ENCODE results near the gene PAOX. TPM values are rescaled to one million over a fixed set of nuclear protein-coding genes. Genes with fewer than 3 reads are reported as not detected.

Gene PAOX
- total and polyA plus RNA-seq, 2 of the 13 experiments (the other 11 are each of a cell fraction or from before 2014, with no cell fraction given), result 0.49 to 0.77 TPM

DNA sequence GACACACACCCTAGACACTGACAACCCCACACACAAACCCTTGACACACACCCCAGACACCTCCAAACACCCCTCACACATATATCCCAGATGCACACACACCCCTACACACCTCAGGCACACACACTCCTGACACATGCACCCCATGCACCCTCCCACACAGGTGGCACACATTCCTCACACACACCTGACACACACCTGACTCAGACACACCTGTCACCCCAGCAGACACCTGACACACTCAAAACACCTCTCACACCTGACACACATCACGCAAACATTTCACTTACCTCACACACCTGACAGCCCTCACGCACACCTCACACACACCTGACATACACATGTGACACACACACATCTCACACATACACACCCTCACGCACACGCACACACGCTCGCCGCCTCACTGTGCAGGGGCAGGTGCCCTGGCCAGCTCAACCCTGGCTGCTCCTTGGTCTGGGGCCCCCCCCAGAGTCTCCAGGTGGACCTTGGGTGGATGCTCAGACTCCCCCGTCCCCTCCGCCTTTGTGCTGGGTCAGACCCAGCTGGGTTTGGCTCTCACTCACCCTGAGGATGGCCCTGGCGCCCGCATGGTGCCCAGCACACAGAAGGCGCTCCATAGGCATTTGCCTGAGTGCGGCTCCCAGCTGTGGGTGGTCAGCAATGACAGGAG lies 39.2 kb upstream of the PAOX start:
- DNase-seq (ENCODE audit: low spot score) (no peak), ATAC-seq (no peak), FAIRE-seq (no peak)
- no TSS peak for BruUV-seq (replicated peaks)
- peaks cover 37% of the 10 kb centered on the region for H3K4me1 ChIP-seq (ENCODE audit: insufficient read depth, low read length)
- H3K4me2 ChIP-seq (ENCODE audit: low read depth, low read length), result no peak overlapping the region
- no peak overlapping the region for H2AFZ ChIP-seq (ENCODE audit: low read length)
- 78% methylated on average over 9 of the region's 13 CpGs for WGBS (ENCODE audit: low lambda C conversion rate)
- POLR2A ChIA-PET, result no interaction called here
- no peaks in the 10 kb centered on the region for H3K36me3 ChIP-seq (replicated peaks in 1 of 2; ENCODE audit: control insufficient read depth in 1 of 2, insufficient read depth in 2 of 2, low read length in 2 of 2)
- no peaks in the 10 kb centered on the region for H3K9me3 ChIP-seq (ENCODE audit: low read length)
- TF ChIP-seq DR1 (CRISPR knock-in tag; IDR thresholded peaks at IDR 0.05) (no peak), ZMAT3 (CRISPR knock-in tag; conservative IDR thresholded peaks at IDR 0.05) (no peak)
- TF ChIP-seq, protein P1, sequence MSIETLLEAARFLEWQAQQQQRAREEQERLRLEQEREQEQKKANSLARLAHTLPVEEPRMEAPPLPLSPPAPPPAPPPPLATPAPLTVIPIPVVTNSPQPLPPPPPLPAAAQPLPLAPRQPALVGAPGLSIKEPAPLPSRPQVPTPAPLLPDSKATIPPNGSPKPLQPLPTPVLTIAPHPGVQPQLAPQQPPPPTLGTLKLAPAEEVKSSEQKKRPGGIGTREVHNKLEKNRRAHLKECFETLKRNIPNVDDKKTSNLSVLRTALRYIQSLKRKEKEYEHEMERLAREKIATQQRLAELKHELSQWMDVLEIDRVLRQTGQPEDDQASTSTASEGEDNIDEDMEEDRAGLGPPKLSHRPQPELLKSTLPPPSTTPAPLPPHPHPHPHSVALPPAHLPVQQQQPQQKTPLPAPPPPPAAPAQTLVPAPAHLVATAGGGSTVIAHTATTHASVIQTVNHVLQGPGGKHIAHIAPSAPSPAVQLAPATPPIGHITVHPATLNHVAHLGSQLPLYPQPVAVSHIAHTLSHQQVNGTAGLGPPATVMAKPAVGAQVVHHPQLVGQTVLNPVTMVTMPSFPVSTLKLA (IDR thresholded peaks at IDR 0.05), result peak; percentile 20; the same call in 1 of the 2 replicates
- CTCF ChIA-PET (ENCODE audit: low intra/inter-chr PET ratio, low total read pairs), result no interaction called here
- H3K9ac ChIP-seq (ENCODE audit: insufficient read depth, low read depth, low read length), result no peak overlapping the region
- H3K27ac ChIP-seq (ENCODE audit: extremely low read length, insufficient read depth, low read length), result no peak overlapping the region
- peaks cover 2 to 40% of the 10 kb centered on the region in 2 experiments; a peak in 4 of 5 replicates for H3K27me3 ChIP-seq (ENCODE audit: control insufficient read depth in 1 of 2, insufficient read depth in 2 of 2, low read length in 2 of 2)
- H3K79me2 ChIP-seq (ENCODE audit: insufficient read depth, low read length), result no peaks in the 10 kb centered on the region
- H4K20me1 ChIP-seq (ENCODE audit: insufficient read depth, low read length), result no peaks in the 10 kb centered on the region
- in situ Hi-C loops (cut with HindIII; ENCODE audit: extremely low pct_ligation_motif_present, low pct_unique_long_range_greater_than_20kb) (no loop called here), intact Hi-C loops (cut with micrococcal nuclease; ENCODE audit: unreplicated experiment) (no loop called here)
- no peak overlapping the region for H3K4me3 ChIP-seq (replicated peaks in 1 of 3; ENCODE audit: insufficient read depth in 1 of 3, low read depth in 2 of 3, low read length in 3 of 3)

DNA sequence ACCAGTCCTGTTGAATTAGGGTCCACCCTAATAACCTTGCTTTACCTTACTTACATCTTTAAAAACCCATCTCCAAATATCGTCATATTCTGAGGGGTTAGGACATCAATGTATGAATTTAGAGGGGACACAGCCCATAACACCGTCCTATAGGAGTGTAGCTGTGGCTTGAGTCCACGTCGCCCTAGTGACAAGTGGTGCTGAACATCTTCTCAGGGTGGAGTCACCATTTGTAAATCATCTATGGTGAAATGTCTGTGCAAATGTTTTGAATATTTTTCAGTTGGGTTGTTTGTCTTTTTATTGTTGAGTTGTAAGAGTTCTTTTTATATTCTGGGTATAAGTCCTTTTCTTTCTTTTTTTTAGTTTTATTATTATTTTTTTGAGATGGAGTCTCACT lies 37.1 kb upstream of the PAOX start:
- ChIA-PET POLR2A (interaction anchor here (1.5 kb wide), 1 partner anchor 17 kb away, joined by 3 read pairs; no protein-coding TSS in a partner anchor), CTCF (ENCODE audit: low intra/inter-chr PET ratio, low total read pairs) (no interaction called here)
- H3K4me1 ChIP-seq (ENCODE audit: insufficient read depth, low read length), result peaks cover 36% of the 10 kb centered on the region
- peaks cover 2 to 18% of the 10 kb centered on the region in 2 experiments; a peak in 4 of 5 replicates for H3K27me3 ChIP-seq (ENCODE audit: control insufficient read depth in 1 of 2, insufficient read depth in 2 of 2, low read length in 2 of 2)
- in situ Hi-C loops (cut with HindIII; ENCODE audit: extremely low pct_ligation_motif_present, low pct_unique_long_range_greater_than_20kb), result no loop called here
- FAIRE-seq (no peak), ATAC-seq (no peak), DNase-seq (ENCODE audit: low spot score) (no peak)
- no TSS peak for BruUV-seq (replicated peaks)
- no peak overlapping the region for H3K9ac ChIP-seq (ENCODE audit: insufficient read depth, low read depth, low read length)
- no peak overlapping the region for H3K4me3 ChIP-seq (replicated peaks in 1 of 3; ENCODE audit: insufficient read depth in 1 of 3, low read depth in 2 of 3, low read length in 3 of 3)
- 60% methylated on average over 4 of the region's 4 CpGs for WGBS (ENCODE audit: low lambda C conversion rate)
- H3K36me3 ChIP-seq (replicated peaks in 1 of 2; ENCODE audit: control insufficient read depth in 1 of 2, insufficient read depth in 2 of 2, low read length in 2 of 2), result no peaks in the 10 kb centered on the region
- H3K27ac ChIP-seq (ENCODE audit: extremely low read length, insufficient read depth, low read length), result no peak overlapping the region
- no peak overlapping the region for H3K4me2 ChIP-seq (ENCODE audit: low read depth, low read length)
- no peaks in the 10 kb centered on the region for H3K9me3 ChIP-seq (ENCODE audit: low read length)
- no peaks in the 10 kb centered on the region for H3K79me2 ChIP-seq (ENCODE audit: insufficient read depth, low read length)
- intact Hi-C loops (cut with micrococcal nuclease; ENCODE audit: unreplicated experiment), result no loop called here
- H2AFZ ChIP-seq (ENCODE audit: low read length), result no peak overlapping the region
- no peaks in the 10 kb centered on the region for H4K20me1 ChIP-seq (ENCODE audit: insufficient read depth, low read length)
- TF ChIP-seq, protein P2, sequence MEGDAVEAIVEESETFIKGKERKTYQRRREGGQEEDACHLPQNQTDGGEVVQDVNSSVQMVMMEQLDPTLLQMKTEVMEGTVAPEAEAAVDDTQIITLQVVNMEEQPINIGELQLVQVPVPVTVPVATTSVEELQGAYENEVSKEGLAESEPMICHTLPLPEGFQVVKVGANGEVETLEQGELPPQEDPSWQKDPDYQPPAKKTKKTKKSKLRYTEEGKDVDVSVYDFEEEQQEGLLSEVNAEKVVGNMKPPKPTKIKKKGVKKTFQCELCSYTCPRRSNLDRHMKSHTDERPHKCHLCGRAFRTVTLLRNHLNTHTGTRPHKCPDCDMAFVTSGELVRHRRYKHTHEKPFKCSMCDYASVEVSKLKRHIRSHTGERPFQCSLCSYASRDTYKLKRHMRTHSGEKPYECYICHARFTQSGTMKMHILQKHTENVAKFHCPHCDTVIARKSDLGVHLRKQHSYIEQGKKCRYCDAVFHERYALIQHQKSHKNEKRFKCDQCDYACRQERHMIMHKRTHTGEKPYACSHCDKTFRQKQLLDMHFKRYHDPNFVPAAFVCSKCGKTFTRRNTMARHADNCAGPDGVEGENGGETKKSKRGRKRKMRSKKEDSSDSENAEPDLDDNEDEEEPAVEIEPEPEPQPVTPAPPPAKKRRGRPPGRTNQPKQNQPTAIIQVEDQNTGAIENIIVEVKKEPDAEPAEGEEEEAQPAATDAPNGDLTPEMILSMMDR (CRISPR knock-in tag; IDR thresholded peaks at IDR 0.05), result no peak
- TF ChIP-seq, protein P3, sequence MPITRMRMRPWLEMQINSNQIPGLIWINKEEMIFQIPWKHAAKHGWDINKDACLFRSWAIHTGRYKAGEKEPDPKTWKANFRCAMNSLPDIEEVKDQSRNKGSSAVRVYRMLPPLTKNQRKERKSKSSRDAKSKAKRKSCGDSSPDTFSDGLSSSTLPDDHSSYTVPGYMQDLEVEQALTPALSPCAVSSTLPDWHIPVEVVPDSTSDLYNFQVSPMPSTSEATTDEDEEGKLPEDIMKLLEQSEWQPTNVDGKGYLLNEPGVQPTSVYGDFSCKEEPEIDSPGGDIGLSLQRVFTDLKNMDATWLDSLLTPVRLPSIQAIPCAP (CRISPR knock-in tag; IDR thresholded peaks at IDR 0.05; ENCODE audit: low read depth), result no peak
- TF ChIP-seq, protein P4, sequence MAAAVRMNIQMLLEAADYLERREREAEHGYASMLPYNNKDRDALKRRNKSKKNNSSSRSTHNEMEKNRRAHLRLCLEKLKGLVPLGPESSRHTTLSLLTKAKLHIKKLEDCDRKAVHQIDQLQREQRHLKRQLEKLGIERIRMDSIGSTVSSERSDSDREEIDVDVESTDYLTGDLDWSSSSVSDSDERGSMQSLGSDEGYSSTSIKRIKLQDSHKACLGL (CRISPR knock-in tag; IDR thresholded peaks at IDR 0.05), result no peak
- TF ChIP-seq, protein P5, sequence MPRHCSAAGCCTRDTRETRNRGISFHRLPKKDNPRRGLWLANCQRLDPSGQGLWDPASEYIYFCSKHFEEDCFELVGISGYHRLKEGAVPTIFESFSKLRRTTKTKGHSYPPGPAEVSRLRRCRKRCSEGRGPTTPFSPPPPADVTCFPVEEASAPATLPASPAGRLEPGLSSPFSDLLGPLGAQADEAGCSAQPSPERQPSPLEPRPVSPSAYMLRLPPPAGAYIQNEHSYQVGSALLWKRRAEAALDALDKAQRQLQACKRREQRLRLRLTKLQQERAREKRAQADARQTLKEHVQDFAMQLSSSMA (CRISPR knock-in tag; IDR thresholded peaks at IDR 0.05), result no peak
- no peak for TF ChIP-seq GATAD1 (CRISPR knock-in tag; IDR thresholded peaks at IDR 0.05)
- no peak for TF ChIP-seq ZNF331 (CRISPR knock-in tag; IDR thresholded peaks at IDR 0.05)
- TF ChIP-seq, protein P6, sequence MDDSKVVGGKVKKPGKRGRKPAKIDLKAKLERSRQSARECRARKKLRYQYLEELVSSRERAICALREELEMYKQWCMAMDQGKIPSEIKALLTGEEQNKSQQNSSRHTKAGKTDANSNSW (CRISPR knock-in tag; IDR thresholded peaks at IDR 0.05; ENCODE audit: borderline replicate concordance), result no peak
- no peak for TF ChIP-seq ZNF772 (CRISPR knock-in tag; IDR thresholded peaks at IDR 0.05)

Measured in HepG2 (cell line).